Ovary (tissue), 9 donors: ENCODE results near the gene CUTA. TPM values are rescaled to one million over a fixed set of nuclear protein-coding genes. Genes with fewer than 3 reads are reported as not detected.

Source experiments
- DNase-seq, 5 donors: peaks; one replicate each; pipeline ENCODE4 v3.0.0-alpha.2; 2019 to 2020
- H3K27ac ChIP-seq, 2 donors: fragments of 200-600 bp; one replicate each; pipeline versions ENCODE4 v1.5.1 to v1.8.0; 2019 to 2022
- H3K27me3 ChIP-seq: fragments of 200-600 bp; one replicate; pipeline ENCODE4 v1.8.0; 2022
- H3K36me3 ChIP-seq: fragments of 200-600 bp; sonication (generic); one replicate; pipeline ENCODE4 v1.5.1; 2019
- H3K4me1 ChIP-seq: one replicate; pipeline ENCODE4 v1.8.1; 2013; ENCODE audit warnings: mild to moderate bottlenecking, moderate library complexity; ENCODE audit not compliant: insufficient read depth
- H3K4me3 ChIP-seq: fragments of 200-600 bp; sonication (generic); one replicate; pipeline ENCODE4 v1.5.1; 2017
- H3K9me3 ChIP-seq, 2 donors: fragments of 200-600 bp in 1 of 2; sonication (generic) in 1 of 2; one replicate each; pipeline versions ENCODE4 v1.5.1 to v1.8.1; 2013 to 2019; ENCODE audit warnings: mild to moderate bottlenecking in 1 of 2, moderate library complexity in 1 of 2
- CTCF ChIP-seq, 3 donors: fragments of 450-650 bp in 2 of 3; fragments of 200-600 bp in 1 of 3; IDR thresholded peaks; one replicate each; pipeline versions ENCODE4 v1.5.1 to v1.8.0; 2016 to 2022; ENCODE audit warnings: antibody characterized with exemption in 3 of 3, mild to moderate bottlenecking in 1 of 3
- EP300 ChIP-seq: sonication (generic); formaldehyde crosslinking; IDR thresholded peaks from one replicate; pipeline ENCODE4 v1.6.1; 2017; ENCODE audit warnings: antibody characterized with exemption
- POLR2A ChIP-seq: fragments of 450-650 bp; IDR thresholded peaks from one replicate; pipeline ENCODE4 v1.6.1; 2017; ENCODE audit warnings: antibody characterized with exemption, mild to moderate bottlenecking, moderate library complexity
- WGBS, 3 donors: extraction: QIAGEN DNeasy Blood & Tissue Kit in 1 of 3; methylation state at CpG; one replicate each; pipeline versions ENCODE4 v1.1.5 to v1.1.7; 2013 to 2017; 5-methylcytosine and 5-hydroxymethylcytosine counted together
- intact Hi-C, 4 donors: fragments of 100-400 bp; cut with DNase I; formaldehyde crosslinking; loops; one replicate each; pipeline versions ENCODE4 v1.11.0 to v1.15.1; 2022 to 2023
- polyA plus RNA-seq, 2 donors: library from polyadenylated mRNA; stranded (reverse); fragments of 200-250 nt in 1 of 2; fragments of 350-450 nt in 1 of 2; fragmentation: Illumina TruSeq in 1 of 2; extraction: RNeasy Lipid Tissue Mini Kit (QIAGEN cat#74804) in 1 of 2; gene quantifications; one replicate each; pipeline ENCODE4 v1.2.3, GENCODE V29; 2013 to 2014
- total RNA-seq, 7 donors: library from RNA; depleted of rRNA in 2 of 7; stranded (reverse); fragments of >200 nt in 2 of 7; fragmentation: NEBNext Ultra II Directional in 3 of 7; extraction: Animal tissue kit (Norgen Biotek cat#: 25700) in 3 of 7; gene quantifications; one replicate each; pipeline versions ENCODE4 v1.1.0 to v1.2.4, GENCODE V29; 2016 to 2023
- donor health status: DM: no; HTN: no; CAD: no; lungs with moderate emphysema.
- donor health status: DM: no; HTN: no; CAD: no.
- donor health status: Bipolar disorder and iron deficiency.
- donor health status: DM: yes; HTN: yes; CAD: no.
- donor health status: DM: no; HTN: no; CAD: no.
- donor health status: DM: yes; HTN: yes; CAD: no.

Gene CUTA
- total and polyA plus RNA-seq, 9 donors = 125 to 250 (median 177) TPM

- intact Hi-C loops = loop anchor here in 1 of 4 donors (2.0 kb wide), 1 partner anchor 36 kb away; no protein-coding TSS in a partner anchor
- peak overlapping the region; percentile 84 to 90 for H3K27ac ChIP-seq
- no peak for DNase-seq
- no peaks in the 10 kb centered on the region for H3K27me3 ChIP-seq
- H3K4me3 ChIP-seq = peak overlapping the region; percentile 23
- 69 to 76% (median 73%) methylated on average over 9 of the region's 9 CpGs for WGBS, 3 donors
- TF ChIP-seq CTCF (IDR thresholded peaks at IDR 0.05) (no peak), POLR2A (no peak)
- no peaks in the 10 kb centered on the region for H3K36me3 ChIP-seq
- H3K4me1 ChIP-seq = peaks cover 6% of the 10 kb centered on the region
- no peaks in the 10 kb centered on the region for H3K9me3 ChIP-seq
Observed at GRCh38 chr6:33390767-33391277, 27.1 kb downstream of the CUTA start.

GRCh38 chr6:33390173-33390572 is 27.7 kb downstream of the CUTA start:
- WGBS, 3 donors = 86 to 92% (median 86%) methylated on average over 2 of the region's 2 CpGs
- intact Hi-C loops = loop anchor here in 1 of 4 donors (2.0 kb wide), 1 partner anchor 37 kb away; no protein-coding TSS in a partner anchor

GRCh38 chr6:33384581-33385020 is 33.3 kb downstream of the CUTA start:
- H3K4me3 ChIP-seq = no peak overlapping the region
- no peak overlapping the region for H3K27ac ChIP-seq
- H3K9me3 ChIP-seq = no peaks in the 10 kb centered on the region
- WGBS, 3 donors = 15 to 19% (median 17%) methylated on average over 4 of the region's 4 CpGs
- no peak for DNase-seq
- TF ChIP-seq CTCF (IDR thresholded peaks at IDR 0.05) (no peak), POLR2A (no peak), EP300 (no peak)
- H3K27me3 ChIP-seq = no peaks in the 10 kb centered on the region
- no peaks in the 10 kb centered on the region for H3K36me3 ChIP-seq
- intact Hi-C loops = no loop called here
- no peaks in the 10 kb centered on the region for H3K4me1 ChIP-seq

More at GRCh38 chr6:33390173-33390572, 27.7 kb downstream of the CUTA start:
- Histone ChIP-seq H3K4me1 (peaks cover 6% of the 10 kb centered on the region), H3K36me3 (no peaks in the 10 kb centered on the region), H3K27ac (no peak overlapping the region), H3K9me3 (no peaks in the 10 kb centered on the region), H3K27me3 (no peaks in the 10 kb centered on the region), H3K4me3 (no peak overlapping the region)
- no peak for DNase-seq
- no peak for TF ChIP-seq EP300
- no peak for TF ChIP-seq POLR2A
- no peak for TF ChIP-seq CTCF (IDR thresholded peaks at IDR 0.05)

GRCh38 chr6:33383427-33384185 is 34.3 kb downstream of the CUTA start:
- Histone ChIP-seq H3K4me3 (no peak overlapping the region), H3K4me1 (no peaks in the 10 kb centered on the region), H3K27ac (no peak overlapping the region), H3K36me3 (no peaks in the 10 kb centered on the region), H3K9me3 (no peaks in the 10 kb centered on the region), H3K27me3 (no peaks in the 10 kb centered on the region)
- TF ChIP-seq CTCF (IDR thresholded peaks at IDR 0.05) (no peak), POLR2A (no peak), EP300 (no peak)
- intact Hi-C loops = no loop called here
- 72 to 74% (median 73%) methylated on average over 10 of the region's 10 CpGs for WGBS, 3 donors
- no peak for DNase-seq
